Esophagus squamous epithelium (tissue), 5 donors: ENCODE measurements around the gene KCNH4. TPM values are rescaled to one million over a fixed set of nuclear protein-coding genes. Genes with fewer than 3 reads are reported as not detected.

Experiments
- DNase-seq: peaks from one replicate; lab custom pipeline; 2025; lab: John Stamatoyannopoulos, UW
- H3K27ac ChIP-seq, 4 donors: fragments of 200-600 bp; sonication (generic); one replicate each; pipeline ENCODE4 v1.5.1; 2016 to 2019; ENCODE audit warnings: mild to moderate bottlenecking in 1 of 4
- H3K27me3 ChIP-seq, 4 donors: fragments of 200-600 bp; sonication (generic); 1 replicate in 3 of 4; 2 replicates in 1 of 4; pipeline versions ENCODE4 v1.5.1 to v1.6.0; 2017 to 2021; ENCODE audit warnings: antibody characterized with exemption in 1 of 4
- H3K36me3 ChIP-seq, 3 donors: fragments of 200-600 bp; sonication (generic); one replicate each; pipeline ENCODE4 v1.5.1; 2016 to 2019
- H3K4me1 ChIP-seq, 3 donors: fragments of 200-600 bp; sonication (generic); one replicate each; pipeline ENCODE4 v1.5.1; 2017 to 2019
- H3K4me3 ChIP-seq, 4 donors: fragments of 200-600 bp; sonication (generic); 1 replicate in 3 of 4; 2 replicates in 1 of 4; pipeline ENCODE4 v1.5.1; 2016 to 2019; ENCODE audit warnings: mild to moderate bottlenecking in 2 of 4, moderate library complexity in 1 of 4
- H3K9me3 ChIP-seq, 3 donors: fragments of 200-600 bp; sonication (generic); one replicate each; pipeline ENCODE4 v1.5.1; 2016 to 2019
- CTCF ChIP-seq, 6 experiments: fragments of 450-650 bp in 4 of 6; fragments of 200-600 bp in 2 of 6; sonication (generic) in 2 of 6; IDR thresholded peaks; one replicate each; pipeline ENCODE4 v1.5.1; 2016 to 2019; ENCODE audit warnings: antibody characterized with exemption in 6 of 6, mild to moderate bottlenecking in 4 of 6, moderate library complexity in 4 of 6
- POLR2A ChIP-seq, 4 donors: fragments of 450-650 bp; IDR thresholded peaks; one replicate each; pipeline ENCODE4 v1.6.1; 2017; ENCODE audit warnings: antibody characterized with exemption in 4 of 4, mild to moderate bottlenecking in 4 of 4, moderate library complexity in 3 of 4
- WGBS, 2 donors: methylation state at CpG; one replicate each; pipeline ENCODE4 v1.1.5; 2018; 5-methylcytosine and 5-hydroxymethylcytosine counted together
- intact Hi-C: fragments of 100-400 bp; cut with DNase I; formaldehyde crosslinking; loops from one replicate; pipeline ENCODE4 v1.15.0; 2022
- total RNA-seq, 4 donors: library from RNA; depleted of rRNA; stranded (reverse); fragments of >200 nt; gene quantifications; one replicate each; pipeline ENCODE4 v1.1.0, GENCODE V29; 2016
- donor health status: DM: yes; HTN: yes; CAD: no.

KCNH4 gene
- total RNA-seq, 4 donors from 2014 or later = under 0.01 to 0.09 TPM; not detected in 2

- Histone ChIP-seq H3K27ac (peak overlapping the region; percentile 87 to 97 (median 94)), H3K4me3 (no peak overlapping the region), H3K27me3 (no peaks in the 10 kb centered on the region), H3K9me3 (no peaks in the 10 kb centered on the region), H3K36me3 (peaks cover 0 to 58% (median 11%) of the 10 kb centered on the region in 3 donors), H3K4me1 (peaks cover 20 to 57% (median 20%) of the 10 kb centered on the region in 3 donors)
- WGBS, 2 donors = 79 to 80% methylated on average over 6 to 7 of the region's 28 CpGs
- TF ChIP-seq CTCF (IDR thresholded peaks at IDR 0.05) (no peak), POLR2A (IDR thresholded peaks at IDR 0.05) (no peak)
- intact Hi-C loops = loop anchor here (2.0 kb wide), 1 partner anchor 87 kb away; no protein-coding TSS in a partner anchor
- DNase-seq = no peak
These were observed 67.5 kb downstream of the KCNH4 start for GRCh38 chr17:42113293-42114069.

GRCh38 chr17:42112552-42113176 lies 68.3 kb downstream of the KCNH4 start, which contains the start of gene DHX58:
DHX58 (minus strand) TSS chr17:42112714; CDS start chr17:42111892, 822 bp downstream.
- Histone ChIP-seq H3K36me3 (peaks cover 0 to 54% (median 9%) of the 10 kb centered on the region in 3 donors), H3K27me3 (no peaks in the 10 kb centered on the region), H3K9me3 (no peaks in the 10 kb centered on the region), H3K4me3 (peak within 1 kb of the TSS; percentile 43 to 73 (median 64)), H3K27ac (peak within 1 kb of the TSS; percentile 87 to 97 (median 94)), H3K4me1 (peaks cover 20 to 59% (median 20%) of the 10 kb centered on the region in 3 donors)
- DNase-seq = no peak
- TF ChIP-seq POLR2A (IDR thresholded peaks at IDR 0.05) (peak in 2 of 4 donors; percentile 18 to 68), CTCF (IDR thresholded peaks at IDR 0.05) (no peak)
- intact Hi-C loops = loop anchor here (2.0 kb wide), 1 partner anchor 86 kb away; no protein-coding TSS in a partner anchor
- 0 to 5% methylated on average over 4 to 10 of the region's 10 CpGs for WGBS, 2 donors

DNA sequence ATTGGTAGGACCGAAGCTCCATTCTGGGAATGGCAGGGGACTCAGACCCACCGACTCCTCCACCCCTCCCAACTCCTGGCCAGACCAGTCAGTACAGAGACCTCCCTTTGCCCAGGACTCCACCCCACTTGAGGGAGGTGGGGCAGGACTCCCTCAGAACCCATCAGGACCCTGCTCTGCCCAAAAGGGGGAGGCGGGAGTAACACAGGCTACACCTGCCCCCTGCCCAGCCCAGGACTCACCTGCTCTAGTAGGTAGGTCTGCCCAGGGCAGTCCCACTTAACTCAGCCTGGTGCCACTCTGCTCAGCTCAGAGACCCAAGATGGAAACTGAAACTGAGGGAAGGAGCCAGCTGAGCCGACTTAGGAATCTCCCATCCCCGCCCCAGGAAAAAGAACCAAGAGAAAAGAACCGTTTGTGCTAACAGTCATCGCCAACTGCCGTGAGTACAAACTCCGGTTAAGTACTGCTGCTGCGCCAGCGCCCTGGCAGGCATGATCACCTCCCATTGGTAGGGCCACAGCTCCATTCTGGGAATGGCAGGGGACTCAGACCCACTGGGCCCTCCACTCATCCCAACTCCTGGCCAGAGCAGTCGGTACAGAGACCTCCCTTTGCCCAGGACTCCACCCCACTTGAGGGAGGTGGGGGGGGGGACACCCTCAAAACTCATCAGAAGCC lies 68.9 kb downstream of the KCNH4 start:
- Histone ChIP-seq H3K4me3 (peak overlapping the region; percentile 43 to 73 (median 64)), H3K27me3 (no peaks in the 10 kb centered on the region), H3K27ac (peak overlapping the region; percentile 87 to 97 (median 94)), H3K36me3 (peaks cover 0 to 48% (median 3%) of the 10 kb centered on the region in 3 donors), H3K9me3 (no peaks in the 10 kb centered on the region), H3K4me1 (peaks cover 20 to 63% (median 20%) of the 10 kb centered on the region in 3 donors)
- no peak for DNase-seq
- TF ChIP-seq CTCF (IDR thresholded peaks at IDR 0.05) = no peak
- TF ChIP-seq POLR2A (IDR thresholded peaks at IDR 0.05) = peak in 1 of 4 donors; percentile 25
- WGBS, 2 donors = 9% methylated on average over 3 of the region's 12 CpGs; no CpG with 5 or more reads in 1 of the 2 donors
- intact Hi-C loops = loop anchor here (2.0 kb wide), 1 partner anchor 85 kb away; no protein-coding TSS in a partner anchor

DNA sequence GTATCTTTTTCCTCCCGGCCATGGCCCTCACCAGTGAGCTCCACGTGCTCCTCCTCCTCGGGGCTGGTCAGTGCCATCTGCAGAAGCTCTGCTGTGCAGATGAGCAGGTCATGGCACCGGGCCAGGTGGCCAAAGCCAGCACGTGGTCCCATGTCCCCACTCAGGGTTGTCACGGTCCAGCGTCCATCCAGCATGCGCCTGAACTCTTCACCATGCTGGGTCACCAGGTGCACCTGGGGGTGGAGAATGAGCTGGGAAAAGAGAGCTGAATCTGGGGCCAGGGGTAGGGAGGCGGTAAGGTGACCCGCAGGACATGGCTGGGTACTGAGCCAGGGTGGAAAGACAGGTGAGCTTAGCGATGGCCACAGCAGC lies 69.7 kb downstream of the KCNH4 start:
- peak overlapping the region in 2 of 4 donors; percentile 61 to 73 for H3K4me3 ChIP-seq
- peaks cover 20 to 59% (median 20%) of the 10 kb centered on the region in 3 donors for H3K4me1 ChIP-seq
- H3K36me3 ChIP-seq = peaks cover 0 to 45% (median 0%) of the 10 kb centered on the region in 3 donors
- no peaks in the 10 kb centered on the region for H3K27me3 ChIP-seq
- TF ChIP-seq CTCF (IDR thresholded peaks at IDR 0.05) (no peak), POLR2A (IDR thresholded peaks at IDR 0.05) (no peak)
- H3K9me3 ChIP-seq = no peaks in the 10 kb centered on the region
- 92 to 100% methylated on average over 1 to 11 of the region's 11 CpGs for WGBS, 2 donors
- intact Hi-C loops = no loop called here
- no peak for DNase-seq
- peak overlapping the region; percentile 87 to 97 (median 94) for H3K27ac ChIP-seq
